OCI-LY3 (cell line): Measurements from ENCODE around the gene ZBTB45.

Source experiments
- H2AFZ ChIP-seq: fragments of 200-600, 300-600 bp; shearing (Covaris generic); 2 replicates; pipeline ENCODE4 v1.6.0; 2014; ENCODE audit warnings: antibody characterized with exemption, low read depth, low read length
- H3K27ac ChIP-seq: fragments of 200-600, 300-600 bp; sonication (generic); 2 replicates; pipeline ENCODE4 v1.5.1; 2014; ENCODE audit warnings: mild to moderate bottlenecking, low read length, moderate library complexity, mixed read lengths
- H3K27me3 ChIP-seq: fragments of 200-600, 300-600 bp; sonication (generic); 2 replicates; pipeline ENCODE4 v1.6.1; 2014; ENCODE audit warnings: low read depth, low read length, mixed read lengths
- H3K36me3 ChIP-seq: fragments of 200-600, 300-600 bp; sonication (generic); replicated peaks from 2 replicates; pipeline ENCODE3; 2014; ENCODE audit warnings: low read depth, low read length, mixed read lengths
- H3K4me1 ChIP-seq: fragments of 300-600, 200-600 bp; sonication (generic); 2 replicates; pipeline ENCODE4 v1.6.1; 2014; ENCODE audit warnings: low read length, mixed read lengths
- H3K4me2 ChIP-seq: fragments of 200-600, 300-600 bp; sonication (generic); 2 replicates; pipeline ENCODE4 v1.6.1; 2014; ENCODE audit warnings: low read length, mixed read lengths
- H3K4me3 ChIP-seq: fragments of 300-600, 200-600 bp; sonication (generic); 2 replicates; pipeline ENCODE4 v1.5.1; 2014; ENCODE audit warnings: antibody characterized with exemption, mild to moderate bottlenecking, low read length, moderate library complexity
- H3K79me2 ChIP-seq: fragments of 300-600, 200-600 bp; shearing (Covaris generic); 2 replicates; pipeline ENCODE4 v1.6.1; 2014; ENCODE audit warnings: mild to moderate bottlenecking, low read length, mixed read lengths
- H3K9ac ChIP-seq: fragments of 300-600, 200-600 bp; shearing (Covaris generic); 2 replicates; pipeline ENCODE4 v1.6.0; 2014; ENCODE audit warnings: mild to moderate bottlenecking, low read length, moderate library complexity
- H3K9me3 ChIP-seq: fragments of 200-600, 300-600 bp; shearing (Covaris generic); 2 replicates; pipeline ENCODE4 v1.6.1; 2014; ENCODE audit warnings: low read length, mixed read lengths; ENCODE audit not compliant: insufficient read depth
- H4K20me1 ChIP-seq: fragments of 200-600, 300-600 bp; sonication (generic); 2 replicates; pipeline ENCODE4 v1.6.1; 2016; ENCODE audit warnings: low read length, mixed read lengths; ENCODE audit not compliant: insufficient read depth
- CTCF ChIP-seq: fragments of 200-600, 300-600 bp; sonication (generic); IDR thresholded peaks from 2 replicates; pipeline ENCODE4 v1.5.1; 2014; ENCODE audit warnings: antibody characterized with exemption, low read length, low read depth
- EZH2phosphoT487 ChIP-seq: fragments of 200-600 bp; shearing (Covaris generic); IDR thresholded peaks from 2 replicates; pipeline ENCODE4 v1.6.1; 2018; ENCODE audit warnings: antibody characterized with exemption, mixed run types, low read depth

Gene ZBTB45

GRCh38 chr19:58560007-58560887 is 40.6 kb upstream of the ZBTB45 start:
- Histone ChIP-seq H3K36me3 (peaks cover 25% of the 10 kb centered on the region), H3K27me3 (no peaks in the 10 kb centered on the region), H3K4me1 (peaks cover 22% of the 10 kb centered on the region), H3K4me2 (peak overlapping the region; percentile 94), H2AFZ (no peak overlapping the region), H3K79me2 (peaks cover 64% of the 10 kb centered on the region), H3K27ac (peak overlapping the region; percentile 94), H3K9me3 (no peaks in the 10 kb centered on the region), H3K9ac (peak overlapping the region; percentile 99), H4K20me1 (no peaks in the 10 kb centered on the region), H3K4me3 (peak overlapping the region; percentile 88)
- no peak for TF ChIP-seq CTCF
- no peak for TF ChIP-seq EZH2phosphoT487

- H4K20me1 ChIP-seq = no peaks in the 10 kb centered on the region
- H3K79me2 ChIP-seq = peaks cover 66% of the 10 kb centered on the region
- H3K9ac ChIP-seq = peak overlapping the region; percentile 99
- peak overlapping the region; percentile 94 for H3K27ac ChIP-seq
- H2AFZ ChIP-seq = peak overlapping the region; percentile 12; the same call in 1 of the 2 replicates
- peak overlapping the region; percentile 88 for H3K4me3 ChIP-seq
- peaks cover 23% of the 10 kb centered on the region for H3K4me1 ChIP-seq
- TF ChIP-seq CTCF = no peak
- no peak for TF ChIP-seq EZH2phosphoT487
- H3K27me3 ChIP-seq = no peaks in the 10 kb centered on the region
- peak overlapping the region; percentile 94 for H3K4me2 ChIP-seq
- H3K9me3 ChIP-seq = no peaks in the 10 kb centered on the region
- H3K36me3 ChIP-seq = peaks cover 25% of the 10 kb centered on the region
Measured at GRCh38 chr19:58559275-58560006, 39.8 kb upstream of the ZBTB45 start.

- Histone ChIP-seq H3K79me2 (peaks cover 73% of the 10 kb centered on the region), H3K27me3 (no peaks in the 10 kb centered on the region), H3K4me1 (peaks cover 29% of the 10 kb centered on the region), H3K4me2 (peak overlapping the region; percentile 94), H3K4me3 (peak overlapping the region; percentile 88), H4K20me1 (no peaks in the 10 kb centered on the region), H3K9me3 (no peaks in the 10 kb centered on the region), H3K9ac (peak overlapping the region; percentile 99), H2AFZ (peak overlapping the region; percentile 12; the same call in 1 of the 2 replicates), H3K27ac (peak overlapping the region; percentile 94), H3K36me3 (peaks cover 30% of the 10 kb centered on the region)
- TF ChIP-seq CTCF = no peak
- TF ChIP-seq EZH2phosphoT487 = no peak
Measured at GRCh38 chr19:58558623-58559274, 39.1 kb upstream of the ZBTB45 start.
